GM18505 (cell line): Measurements from ENCODE around the gene SLC43A2.
"Not testable (repeated sequence)": the region's sequence is repeated elsewhere in the genome, so short reads cannot be mapped to it uniquely, and the experiment has no call there.

ENCODE experiments used
- ATAC-seq: cut with Tn5 transposase; IDR thresholded peaks from one replicate; pipeline ENCODE4 v1.9.1; 2021; ENCODE audit not compliant: unreplicated experiment
- POLR2A ChIP-seq: IDR thresholded peaks from 4 replicates; pipeline ENCODE4 v1.6.1; 2011; ENCODE audit warnings: borderline replicate concordance; ENCODE audit not compliant: insufficient read depth, insufficient read length; ENCODE audit errors: extremely low read depth

SLC43A2 gene

DNA sequence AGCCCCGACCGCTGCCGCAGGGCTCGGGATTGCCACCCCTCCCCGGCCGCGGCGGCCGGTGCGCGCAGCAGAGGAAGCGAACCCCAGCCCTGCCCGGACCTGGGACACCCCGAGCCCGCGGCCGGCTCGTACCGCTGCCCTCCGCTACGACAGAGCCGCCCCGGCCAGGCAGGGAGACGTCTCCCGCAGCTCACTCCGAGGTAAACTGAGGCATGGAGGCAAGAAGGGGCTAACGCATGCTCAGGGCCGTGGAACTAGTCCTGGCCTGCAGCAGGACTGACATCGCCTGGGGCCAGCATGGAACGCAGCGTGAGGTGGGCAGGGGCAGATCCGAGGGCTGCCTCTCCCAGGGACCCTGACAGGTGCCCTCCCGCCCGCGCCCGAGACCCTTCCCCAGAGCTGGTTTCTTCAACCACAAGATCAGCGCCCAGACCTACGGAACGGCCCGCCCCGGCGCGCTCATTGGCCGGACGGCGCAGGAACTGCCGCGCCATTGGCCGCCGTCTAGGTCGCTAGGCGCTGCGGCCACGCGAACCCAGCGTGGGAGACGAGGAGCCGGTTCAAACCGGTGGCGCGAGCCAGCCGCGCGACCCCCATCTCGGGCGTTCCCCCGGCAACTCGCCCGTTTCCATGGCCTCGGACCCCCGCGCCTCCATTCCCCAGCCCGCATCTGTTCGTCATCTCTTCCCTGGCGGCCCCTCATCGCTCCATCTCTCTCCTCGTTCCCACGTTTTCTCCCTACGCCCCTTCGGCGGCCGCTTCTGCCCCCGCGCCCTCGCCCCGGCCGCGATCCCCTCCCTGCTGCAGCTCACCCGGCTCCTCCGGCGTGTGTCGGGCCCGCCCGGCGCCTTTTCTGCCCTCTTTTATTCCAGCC lies at the start of gene SLC43A2:
SLC43A2 (minus strand) TSS at position 853 of the 874 bp plus-strand sequence. CDS start 960 bp downstream, outside the sequence.
- peak; percentile 48 for ATAC-seq
- no peak for TF ChIP-seq POLR2A

DNA sequence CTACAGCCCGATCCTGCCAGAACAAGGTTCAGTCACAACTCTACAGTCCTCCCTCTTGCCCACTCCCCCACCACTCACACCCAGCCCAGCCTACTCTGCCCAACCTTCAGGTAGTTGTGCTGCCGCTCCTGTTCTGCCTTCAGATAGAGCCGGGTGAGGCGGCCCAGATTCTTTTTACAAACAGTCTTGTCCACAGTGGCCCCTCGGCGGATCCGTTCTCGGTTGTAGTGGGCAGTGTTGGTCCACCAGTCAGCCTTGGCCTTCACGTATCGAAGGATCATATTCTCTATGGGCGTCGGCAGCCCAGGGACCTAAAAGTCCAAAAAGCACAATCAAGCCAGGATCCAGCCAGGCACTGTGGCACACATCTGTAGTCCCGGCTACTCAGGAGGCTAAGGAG lies 47.8 kb upstream of the SLC43A2 start:
- no peak for TF ChIP-seq POLR2A
- no peak for ATAC-seq

- ATAC-seq, result no peak
- no peak for TF ChIP-seq POLR2A
Measured at GRCh38 chr17:1673041-1673785, 44.6 kb upstream of the SLC43A2 start.

DNA sequence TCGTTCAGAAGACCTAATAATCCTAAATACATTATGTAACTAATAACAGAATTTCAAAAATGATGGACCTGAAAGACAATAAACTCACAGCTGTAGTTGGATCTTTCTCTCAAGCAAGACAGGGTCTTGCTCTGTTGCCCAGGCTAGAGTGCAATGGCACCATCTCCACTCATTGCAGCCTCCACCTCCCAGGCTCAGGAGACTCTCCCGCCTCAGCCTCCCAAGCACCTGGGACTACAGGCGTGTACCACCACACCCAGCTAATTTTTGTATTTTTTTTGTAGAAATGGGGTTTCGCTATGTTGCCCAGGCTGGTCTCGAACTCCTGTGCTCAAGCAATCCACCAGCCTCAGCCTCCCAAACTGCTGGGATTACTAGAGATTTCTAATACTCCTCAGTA lies 35.3 kb upstream of the SLC43A2 start:
- ATAC-seq, result not testable (repeated sequence)

DNA sequence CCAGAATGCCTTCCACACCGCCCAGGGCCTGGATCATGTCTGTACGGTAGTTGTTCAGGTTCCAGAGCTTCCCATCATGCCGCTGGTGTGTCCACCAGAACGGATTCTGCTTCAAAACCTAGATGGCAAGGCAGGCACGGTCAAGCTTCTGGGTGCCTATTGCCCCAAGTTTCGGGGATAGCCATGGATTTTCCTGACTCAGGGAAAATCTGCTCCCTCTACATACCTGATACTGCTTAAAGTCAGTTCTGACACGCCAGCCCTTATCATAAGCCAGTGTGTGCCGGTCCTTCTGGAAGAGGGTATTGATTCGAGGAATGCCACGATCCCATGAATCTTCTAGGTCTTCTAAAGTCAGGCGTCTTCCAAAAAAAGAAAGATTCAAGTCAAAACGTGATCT lies 32.4 kb upstream of the SLC43A2 start:
- ATAC-seq, result no peak

DNA sequence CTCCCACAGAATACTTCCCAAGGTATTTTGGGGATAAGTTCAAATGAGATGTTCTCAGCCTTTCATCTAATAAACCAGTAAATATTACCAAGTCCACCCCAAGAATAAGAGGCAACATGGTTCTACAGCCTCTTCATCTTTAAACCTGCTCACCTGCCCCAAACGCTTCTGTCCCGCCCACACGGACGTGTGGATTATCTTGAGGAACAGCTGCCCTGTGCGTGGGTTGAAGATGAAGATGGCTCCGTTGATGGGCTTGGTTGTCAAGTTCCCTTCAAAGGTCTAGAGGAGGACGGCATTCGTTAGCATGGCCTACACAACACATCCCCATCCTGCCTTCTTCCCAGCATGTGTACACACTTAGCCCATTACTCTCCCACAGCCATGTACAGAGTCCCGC lies 29.5 kb upstream of the SLC43A2 start:
- no peak for TF ChIP-seq POLR2A
- ATAC-seq, result no peak

More for the DNA sequence above, 32.4 kb upstream of the SLC43A2 start:
- TF ChIP-seq POLR2A, result no peak

GRCh38 chr17:1653735-1654134 lies 25.1 kb upstream of the SLC43A2 start:
- TF ChIP-seq POLR2A, result no peak
- no peak for ATAC-seq

GRCh38 chr17:1652794-1653193 lies 24.2 kb upstream of the SLC43A2 start:
- ATAC-seq, result not testable (repeated sequence)

GRCh38 chr17:1651559-1651844 lies 22.9 kb upstream of the SLC43A2 start:
- TF ChIP-seq POLR2A, result no peak
- ATAC-seq, result no peak

- ATAC-seq, result no peak
- TF ChIP-seq POLR2A, result no peak
Measured at GRCh38 chr17:1650731-1651558, 22.3 kb upstream of the SLC43A2 start.

DNA sequence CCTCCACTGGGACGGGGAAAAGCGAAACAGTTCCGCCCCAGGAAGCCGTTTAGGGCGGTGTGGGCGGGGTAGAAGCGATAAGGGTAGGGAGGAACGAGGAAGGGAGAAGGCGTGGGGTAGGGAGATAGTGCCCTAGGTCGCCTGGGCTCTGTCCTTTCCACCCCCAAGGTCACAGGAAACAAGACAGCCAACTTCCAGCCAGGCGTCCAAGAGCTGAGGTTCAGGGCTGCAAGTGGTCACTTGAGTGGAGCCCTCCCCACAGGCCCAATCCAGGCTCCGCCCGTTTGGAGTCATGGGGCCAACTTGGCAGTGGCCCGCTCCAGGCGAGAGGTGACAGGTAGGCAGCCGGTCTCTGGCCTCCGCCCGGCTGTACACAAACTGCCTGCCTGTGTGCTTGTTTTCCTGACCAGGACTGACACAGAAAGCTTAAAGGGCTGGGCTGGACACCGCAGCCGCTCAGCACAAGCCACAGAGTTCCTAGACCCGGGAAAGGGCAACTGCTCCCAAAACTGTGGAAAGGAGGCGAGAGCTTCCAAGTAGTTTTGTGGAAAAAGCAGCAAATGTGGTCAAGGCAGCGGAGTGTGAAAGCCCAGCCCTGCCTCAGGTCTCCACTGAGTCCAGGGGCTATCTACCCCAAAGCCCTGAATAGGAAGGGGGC lies 21.3 kb upstream of the SLC43A2 start, which contains the start of gene RILP:
RILP (minus strand) TSS at position 23 of the 658 bp plus-strand sequence. CDS start 62 bp downstream, outside the sequence.
- no peak for ATAC-seq
- TF ChIP-seq POLR2A, result no peak

GRCh38 chr17:1648963-1649843 lies 20.6 kb upstream of the SLC43A2 start:
- peak; percentile 44 for ATAC-seq
- TF ChIP-seq POLR2A, result peak; percentile 9

- TF ChIP-seq POLR2A, result no peak
- ATAC-seq, result peak; percentile 61
Measured at GRCh38 chr17:1648173-1648962, 19.7 kb upstream of the SLC43A2 start.
